CD14-positive monocyte (primary cell): ENCODE measurements around the gene TNFAIP8L1. TPM values are rescaled to one million over a fixed set of nuclear protein-coding genes. Genes with fewer than 3 reads are reported as not detected.

ENCODE experiments used
- DNase-seq, 3 donors: peaks; one replicate each; pipeline ENCODE4 v3.0.0-alpha.2; 2011 to 2022
- H2AFZ ChIP-seq: 2 replicates; pipeline ENCODE4 v1.6.0; 2012; ENCODE audit warnings: mild to moderate bottlenecking, low read depth, low read length, inconsistent platforms; ENCODE audit not compliant: insufficient read depth, poor library complexity, severe bottlenecking
- H3K27ac ChIP-seq, 2 donors: 1 replicate in 1 of 2; 2 replicates in 1 of 2; pipeline ENCODE4 v1.5.1; 2012 to 2013; ENCODE audit warnings: low read length in 2 of 2, control low read depth in 1 of 2, inconsistent platforms in 1 of 2, low read depth in 1 of 2, mild to moderate bottlenecking in 1 of 2
- H3K27me3 ChIP-seq, 2 donors: one replicate each; pipeline versions ENCODE4 v1.6.0 to v1.6.1; 2011 to 2013; ENCODE audit warnings: low read length in 2 of 2; ENCODE audit not compliant: control insufficient read depth in 2 of 2, insufficient read depth in 2 of 2
- H3K36me3 ChIP-seq, 2 donors: replicated peaks in 1 of 2; 1 replicate in 1 of 2; 2 replicates in 1 of 2; pipeline versions ENCODE4 v1.5.1 to v1.6.1; 2012 to 2013; ENCODE audit warnings: low read length in 2 of 2, control low read depth in 1 of 2, inconsistent platforms in 1 of 2, mild to moderate bottlenecking in 1 of 2; ENCODE audit not compliant: insufficient read depth in 2 of 2, control insufficient read depth in 1 of 2
- H3K4me1 ChIP-seq, 2 donors: 1 replicate in 1 of 2; 2 replicates in 1 of 2; pipeline versions ENCODE4 v1.5.1 to v1.6.1; 2012 to 2013; ENCODE audit warnings: low read length in 2 of 2, control low read depth in 1 of 2, inconsistent platforms in 1 of 2, mild to moderate bottlenecking in 1 of 2, moderate library complexity in 1 of 2; ENCODE audit not compliant: insufficient read depth in 2 of 2, control insufficient read depth in 1 of 2
- H3K4me2 ChIP-seq: replicated peaks from 2 replicates; pipeline ENCODE3; 2012; ENCODE audit warnings: low read length, moderate library complexity, mild to moderate bottlenecking; ENCODE audit not compliant: poor library complexity, severe bottlenecking; ENCODE audit errors: extremely low read depth
- H3K4me3 ChIP-seq, 3 experiments: fragments of 200-600 bp in 1 of 3; sonication (generic) in 1 of 3; replicated peaks in 1 of 3; 1 replicate in 2 of 3; 2 replicates in 1 of 3; pipeline ENCODE4 v1.5.1; 2011 to 2013; ENCODE audit warnings: low read length in 3 of 3, mild to moderate bottlenecking in 3 of 3, control low read depth in 2 of 3, low read depth in 2 of 3, inconsistent platforms in 1 of 3, moderate library complexity in 1 of 3
- H3K79me2 ChIP-seq: 2 replicates; pipeline ENCODE4 v1.6.0; 2012; ENCODE audit warnings: mild to moderate bottlenecking, control low read depth, inconsistent platforms, low read length, moderate library complexity; ENCODE audit not compliant: insufficient read depth
- H3K9ac ChIP-seq: 2 replicates; pipeline ENCODE4 v1.6.0; 2017; ENCODE audit warnings: low read length, mild to moderate bottlenecking; ENCODE audit not compliant: insufficient read depth, poor library complexity, severe bottlenecking
- H3K9me3 ChIP-seq, 2 donors: replicated peaks in 1 of 2; 1 replicate in 1 of 2; 2 replicates in 1 of 2; pipeline versions ENCODE4 v1.5.1 to v1.6.1; 2012 to 2013; ENCODE audit warnings: low read length in 2 of 2, control low read depth in 1 of 2; ENCODE audit not compliant: control insufficient read depth in 1 of 2, insufficient read depth in 1 of 2
- H4K20me1 ChIP-seq: 2 replicates; pipeline ENCODE4 v1.6.0; 2012; ENCODE audit warnings: mild to moderate bottlenecking, low read length, control low read depth, moderate library complexity; ENCODE audit not compliant: insufficient read depth
- H3K27ac Mint-ChIP-seq, 7 donors: one replicate each; pipeline ENCODE4 v1.8.0; 2020; ENCODE audit warnings: mild to moderate bottlenecking in 7 of 7, mixed read lengths in 7 of 7, moderate library complexity in 6 of 7, inconsistent platforms in 2 of 7
- H3K27me3 Mint-ChIP-seq, 3 donors: one replicate each; pipeline ENCODE4 v1.8.0; 2021 to 2022; ENCODE audit warnings: low read depth in 3 of 3, mild to moderate bottlenecking in 3 of 3, mixed read lengths in 3 of 3, moderate library complexity in 3 of 3, inconsistent platforms in 1 of 3
- H3K36me3 Mint-ChIP-seq, 2 donors: one replicate each; pipeline ENCODE4 v1.8.0; 2020; ENCODE audit warnings: mixed read lengths in 2 of 2, inconsistent platforms in 1 of 2, mild to moderate bottlenecking in 1 of 2
- H3K4me1 Mint-ChIP-seq: one replicate; pipeline ENCODE4 v1.8.0; 2020; ENCODE audit warnings: mild to moderate bottlenecking, mixed read lengths
- H3K4me3 Mint-ChIP-seq, 2 donors: one replicate each; pipeline ENCODE4 v1.8.0; 2020; ENCODE audit warnings: mild to moderate bottlenecking in 2 of 2, mixed read lengths in 2 of 2, moderate library complexity in 1 of 2
- H3K9me3 Mint-ChIP-seq, 7 donors: one replicate each; pipeline ENCODE4 v1.8.0; 2020 to 2022; ENCODE audit warnings: mixed read lengths in 7 of 7, mild to moderate bottlenecking in 6 of 7, moderate library complexity in 6 of 7, inconsistent platforms in 2 of 7
- WGBS: methylation state at CpG from one replicate; pipeline ENCODE4 v1.1.5; 2013; ENCODE audit warnings: missing lambda C conversion rate; ENCODE audit not compliant: insufficient coverage; 5-methylcytosine and 5-hydroxymethylcytosine counted together
- intact Hi-C, 2 donors: fragments of 100-400 bp; cut with micrococcal nuclease; formaldehyde crosslinking; loops; one replicate each; pipeline versions ENCODE4 v1.15.0 to v1.15.1; 2023
- polyA plus RNA-seq, 3 donors: library from polyadenylated mRNA; depleted of rRNA in 1 of 3; unstranded in 2 of 3; stranded (reverse) in 1 of 3; fragments of 300-500 nt in 2 of 3; fragments of >200 nt in 1 of 3; fragmentation: Illumina TruSeq in 2 of 3; gene quantifications; 1 replicate in 2 of 3; 2 replicates in 1 of 3; pipeline ENCODE4 v1.2.3, GENCODE V29; 2012 to 2021
- TF ChIP-seq, protein P1 (sequence below): fragments of 200-600 bp; IDR thresholded peaks from one replicate; pipeline ENCODE4 v1.8.0; 2022; ENCODE audit warnings: antibody characterized with exemption, mild to moderate bottlenecking

TNFAIP8L1 gene
- polyA plus RNA-seq, 3 donors: 1.8 to 3.9 (median 3.7) TPM

DNA sequence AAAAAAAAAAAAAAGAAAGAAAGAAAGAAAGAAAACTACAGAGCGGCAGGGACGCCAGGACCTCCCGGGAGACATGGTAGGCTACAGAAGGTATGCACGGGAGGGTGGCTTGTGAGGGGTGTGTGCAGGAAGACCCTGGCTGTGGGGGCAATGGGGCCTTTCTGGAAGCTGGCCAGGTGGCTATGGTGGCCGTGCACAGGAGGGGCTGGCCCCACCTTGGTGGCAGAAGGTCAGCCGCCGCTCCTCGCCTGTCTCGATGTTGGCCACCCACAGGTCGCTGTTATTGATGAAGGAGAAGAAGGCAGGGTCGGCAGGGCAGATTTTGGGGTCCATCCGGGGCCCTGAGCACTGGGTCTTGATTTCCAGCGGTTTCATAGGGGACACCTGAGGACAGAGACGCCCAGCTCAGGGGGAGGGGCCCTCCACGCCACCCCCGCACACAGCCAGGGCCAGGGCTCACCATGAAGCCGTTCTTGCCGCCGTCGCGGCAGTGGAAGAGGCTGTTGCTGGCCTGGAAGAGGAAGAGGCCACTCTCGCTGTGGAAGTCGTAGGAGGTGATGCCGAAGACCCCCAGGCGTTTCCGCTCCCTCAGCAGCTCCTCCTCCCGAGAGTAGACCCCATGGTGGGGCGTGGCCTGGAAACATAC, 64.5 kb downstream of the TNFAIP8L1 start:
- Histone ChIP-seq H3K27ac (no peak overlapping the region), H3K9ac (no peak overlapping the region), H3K36me3 (peaks cover 75 to 93% of the 10 kb centered on the region in 2 donors), H3K4me1 (no peaks in the 10 kb centered on the region), H2AFZ (no peak overlapping the region), H3K79me2 (no peaks in the 10 kb centered on the region), H3K27me3 (no peaks in the 10 kb centered on the region), H3K4me2 (no peak overlapping the region), H3K9me3 (no peaks in the 10 kb centered on the region), H3K4me3 (no peak overlapping the region), H4K20me1 (peaks cover 7% of the 10 kb centered on the region)
- Mint-ChIP-seq H3K36me3 (peaks cover 65 to 92% of the 10 kb centered on the region in 2 donors), H3K9me3 (no peaks in the 10 kb centered on the region), H3K4me3 (no peak overlapping the region), H3K27ac (no peak overlapping the region), H3K4me1 (no peaks in the 10 kb centered on the region), H3K27me3 (peaks cover 0 to 2% (median 0%) of the 10 kb centered on the region in 3 donors)
- WGBS: 97% methylated on average over 20 of the region's 28 CpGs
- TF ChIP-seq, protein P1, sequence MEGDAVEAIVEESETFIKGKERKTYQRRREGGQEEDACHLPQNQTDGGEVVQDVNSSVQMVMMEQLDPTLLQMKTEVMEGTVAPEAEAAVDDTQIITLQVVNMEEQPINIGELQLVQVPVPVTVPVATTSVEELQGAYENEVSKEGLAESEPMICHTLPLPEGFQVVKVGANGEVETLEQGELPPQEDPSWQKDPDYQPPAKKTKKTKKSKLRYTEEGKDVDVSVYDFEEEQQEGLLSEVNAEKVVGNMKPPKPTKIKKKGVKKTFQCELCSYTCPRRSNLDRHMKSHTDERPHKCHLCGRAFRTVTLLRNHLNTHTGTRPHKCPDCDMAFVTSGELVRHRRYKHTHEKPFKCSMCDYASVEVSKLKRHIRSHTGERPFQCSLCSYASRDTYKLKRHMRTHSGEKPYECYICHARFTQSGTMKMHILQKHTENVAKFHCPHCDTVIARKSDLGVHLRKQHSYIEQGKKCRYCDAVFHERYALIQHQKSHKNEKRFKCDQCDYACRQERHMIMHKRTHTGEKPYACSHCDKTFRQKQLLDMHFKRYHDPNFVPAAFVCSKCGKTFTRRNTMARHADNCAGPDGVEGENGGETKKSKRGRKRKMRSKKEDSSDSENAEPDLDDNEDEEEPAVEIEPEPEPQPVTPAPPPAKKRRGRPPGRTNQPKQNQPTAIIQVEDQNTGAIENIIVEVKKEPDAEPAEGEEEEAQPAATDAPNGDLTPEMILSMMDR: no peak
- intact Hi-C loops: no loop called here
- DNase-seq: no peak

DNA sequence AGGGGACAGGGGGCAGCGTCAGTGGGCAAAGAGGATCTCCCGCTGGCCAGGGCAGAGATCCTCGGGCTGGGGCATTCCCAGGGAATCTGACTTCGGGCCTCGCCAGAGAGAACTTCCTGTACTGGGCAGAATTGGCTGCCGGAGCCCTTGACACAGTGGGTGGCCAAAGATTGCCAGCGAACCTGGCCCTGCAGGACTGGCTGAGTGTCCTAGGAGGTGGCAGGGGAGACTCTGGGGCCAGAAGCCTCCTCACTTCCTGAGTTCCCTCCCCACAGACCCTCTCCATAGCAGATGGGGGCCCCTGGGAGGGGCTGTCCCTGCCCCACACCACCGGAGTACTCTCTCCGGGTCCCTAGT, 65.0 kb downstream of the TNFAIP8L1 start:
- Histone ChIP-seq H3K36me3 (peaks cover 74 to 93% of the 10 kb centered on the region in 2 donors), H3K9me3 (no peaks in the 10 kb centered on the region), H3K79me2 (no peaks in the 10 kb centered on the region), H3K4me3 (no peak overlapping the region), H3K9ac (no peak overlapping the region), H3K4me2 (no peak overlapping the region), H3K27me3 (no peaks in the 10 kb centered on the region), H2AFZ (no peak overlapping the region), H3K27ac (no peak overlapping the region), H4K20me1 (peaks cover 7% of the 10 kb centered on the region), H3K4me1 (no peaks in the 10 kb centered on the region)
- no peaks in the 10 kb centered on the region for H3K9me3 Mint-ChIP-seq
- H3K36me3 Mint-ChIP-seq: peaks cover 67 to 92% of the 10 kb centered on the region in 2 donors
- no peak for DNase-seq
- intact Hi-C loops: no loop called here
- no peaks in the 10 kb centered on the region for H3K4me1 Mint-ChIP-seq
- no peak overlapping the region for H3K4me3 Mint-ChIP-seq
- H3K27ac Mint-ChIP-seq: peak overlapping the region in 1 of 7 donors; percentile 18
- TF ChIP-seq, protein P1: no peak
- WGBS: 90% methylated on average over 5 of the region's 9 CpGs
- no peaks in the 10 kb centered on the region for H3K27me3 Mint-ChIP-seq

Other genes with a start within 250 kb of the TNFAIP8L1 start
- 10 to 100 TPM; 14.0 to 33.9 (median 15.0) TPM for gene SH3GL1, start 239.0 kb upstream of the TNFAIP8L1 start, polyA plus RNA-seq
- gene CHAF1A, start 236.9 kb upstream of the TNFAIP8L1 start, polyA plus RNA-seq: 10 to 100 TPM in 1 of 3 donors, 1 to 10 TPM in 2; 4.4 to 26.4 (median 5.4) TPM
- gene UBXN6, start 181.7 kb upstream of the TNFAIP8L1 start, polyA plus RNA-seq: 10 to 100 TPM in 1 of 3 donors, 1 to 10 TPM in 2; 3.8 to 64.5 (median 5.4) TPM
- gene HDGFL2, start 167.2 kb upstream of the TNFAIP8L1 start, polyA plus RNA-seq: 10 to 100 TPM in 2 of 3 donors, 1 to 10 TPM in 1; 7.0 to 13.2 (median 10.5) TPM
- gene PLIN4, start 121.0 kb upstream of the TNFAIP8L1 start, polyA plus RNA-seq: under 1 TPM in 2 of 3 donors, not detected in 1; 0.05 to 0.19 TPM
- 1 to 10 TPM in 1 of 3 donors, under 1 TPM in 2; 0.28 to 3.0 (median 0.58) TPM for gene PLIN5, start 104.3 kb upstream of the TNFAIP8L1 start, polyA plus RNA-seq
- 10 to 100 TPM in 1 of 3 donors, 1 to 10 TPM in 2; 5.5 to 50.1 (median 9.6) TPM for gene LRG1, start 99.5 kb upstream of the TNFAIP8L1 start, polyA plus RNA-seq
- gene SEMA6B, start 79.8 kb upstream of the TNFAIP8L1 start, polyA plus RNA-seq: 1 to 10 TPM in 1 of 3 donors, under 1 TPM in 2; 0.12 to 1.6 (median 0.87) TPM
- 100 to 1,000 TPM in 2 of 3 donors, 10 to 100 TPM in 1; 64.6 to 165 (median 160) TPM for gene MYDGF, start 30.8 kb downstream of the TNFAIP8L1 start, polyA plus RNA-seq
- 10 to 100 TPM; 12.6 to 23.8 (median 13.9) TPM for gene DPP9, start 84.3 kb downstream of the TNFAIP8L1 start, polyA plus RNA-seq
- gene FEM1A, start 152.2 kb downstream of the TNFAIP8L1 start, polyA plus RNA-seq: 1 to 10 TPM; 2.1 to 4.2 (median 2.4) TPM
- 10 to 100 TPM in 1 of 3 donors, 1 to 10 TPM in 2; 5.9 to 10.7 (median 9.2) TPM for gene TICAM1, start 192.2 kb downstream of the TNFAIP8L1 start, polyA plus RNA-seq
- 100 to 1,000 TPM in 2 of 3 donors, 10 to 100 TPM in 1; 78.8 to 151 (median 138) TPM for gene PLIN3, start 228.2 kb downstream of the TNFAIP8L1 start, polyA plus RNA-seq